GM19463 (cell line): ENCODE results near the gene PPARG.

Source experiments
- ATAC-seq: cut with Tn5 transposase; IDR thresholded peaks from one replicate; pipeline ENCODE4 v1.9.1; 2021; ENCODE audit warnings: mild to moderate bottlenecking, moderate library complexity; ENCODE audit not compliant: unreplicated experiment

Gene PPARG

DNA sequence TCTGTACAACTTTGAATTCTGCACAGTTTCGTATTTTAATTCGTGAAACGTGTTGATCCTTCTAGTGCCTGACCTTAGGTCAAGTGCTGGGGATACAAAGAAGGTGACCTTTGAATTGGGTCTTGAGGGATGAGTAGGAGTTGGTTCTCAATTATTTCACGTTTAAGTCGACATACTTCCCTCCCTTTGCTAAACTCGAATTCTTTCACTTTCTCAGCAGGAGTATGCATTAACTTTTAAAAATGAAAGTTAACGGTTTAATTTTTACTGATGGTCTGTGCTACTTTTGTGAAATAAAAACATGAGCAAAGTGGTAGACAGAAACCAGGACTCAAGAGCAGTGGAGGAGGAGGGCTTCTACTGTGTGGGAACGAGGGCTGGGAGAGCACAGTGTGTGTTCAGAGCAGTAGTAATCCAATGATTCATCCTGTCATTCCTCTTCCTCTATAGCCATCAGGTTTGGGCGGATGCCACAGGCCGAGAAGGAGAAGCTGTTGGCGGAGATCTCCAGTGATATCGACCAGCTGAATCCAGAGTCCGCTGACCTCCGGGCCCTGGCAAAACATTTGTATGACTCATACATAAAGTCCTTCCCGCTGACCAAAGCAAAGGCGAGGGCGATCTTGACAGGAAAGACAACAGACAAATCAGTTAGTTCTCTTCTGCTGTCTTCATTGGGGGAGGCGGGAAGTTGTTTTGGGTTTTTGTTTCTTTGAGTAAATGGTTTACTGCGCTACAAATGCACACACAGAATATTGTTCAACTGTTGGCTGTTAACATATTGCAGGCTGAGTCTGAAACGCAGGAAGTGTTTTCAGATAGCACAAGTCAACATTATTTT, 116.8 kb downstream of the PPARG start:
- no peak for ATAC-seq

DNA sequence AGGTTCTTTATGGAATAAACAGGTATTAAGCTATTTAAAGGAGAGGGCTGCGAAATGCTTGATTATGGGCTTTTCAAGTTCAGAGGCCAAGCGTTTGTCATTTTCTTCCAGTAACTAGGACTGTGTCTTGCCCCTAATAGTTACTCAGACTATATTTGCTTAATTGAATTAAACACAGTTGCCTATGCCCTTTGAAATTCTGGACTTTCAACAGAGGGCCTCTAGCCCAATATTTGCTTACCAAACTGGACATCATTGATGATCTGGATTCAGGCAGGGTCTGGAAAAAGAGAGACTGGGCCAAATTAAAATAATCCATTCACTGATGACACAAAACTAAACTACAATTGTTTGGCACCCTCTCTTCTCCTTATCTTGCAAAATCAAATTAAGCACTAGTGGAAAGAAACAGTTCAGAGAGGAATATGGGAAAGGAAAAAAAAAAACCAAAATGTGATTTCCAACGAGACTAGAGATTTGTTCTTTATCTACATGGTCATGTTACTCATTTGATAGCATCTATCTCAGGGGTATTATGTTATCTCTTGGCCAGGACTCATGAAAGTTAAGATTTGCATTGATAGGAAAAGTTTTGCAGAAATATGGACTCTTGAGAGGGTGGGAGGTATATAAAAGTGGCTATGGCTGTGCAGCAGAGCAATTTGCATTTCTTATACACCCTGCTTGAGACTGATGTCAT, 120.3 kb downstream of the PPARG start:
- no peak for ATAC-seq

DNA sequence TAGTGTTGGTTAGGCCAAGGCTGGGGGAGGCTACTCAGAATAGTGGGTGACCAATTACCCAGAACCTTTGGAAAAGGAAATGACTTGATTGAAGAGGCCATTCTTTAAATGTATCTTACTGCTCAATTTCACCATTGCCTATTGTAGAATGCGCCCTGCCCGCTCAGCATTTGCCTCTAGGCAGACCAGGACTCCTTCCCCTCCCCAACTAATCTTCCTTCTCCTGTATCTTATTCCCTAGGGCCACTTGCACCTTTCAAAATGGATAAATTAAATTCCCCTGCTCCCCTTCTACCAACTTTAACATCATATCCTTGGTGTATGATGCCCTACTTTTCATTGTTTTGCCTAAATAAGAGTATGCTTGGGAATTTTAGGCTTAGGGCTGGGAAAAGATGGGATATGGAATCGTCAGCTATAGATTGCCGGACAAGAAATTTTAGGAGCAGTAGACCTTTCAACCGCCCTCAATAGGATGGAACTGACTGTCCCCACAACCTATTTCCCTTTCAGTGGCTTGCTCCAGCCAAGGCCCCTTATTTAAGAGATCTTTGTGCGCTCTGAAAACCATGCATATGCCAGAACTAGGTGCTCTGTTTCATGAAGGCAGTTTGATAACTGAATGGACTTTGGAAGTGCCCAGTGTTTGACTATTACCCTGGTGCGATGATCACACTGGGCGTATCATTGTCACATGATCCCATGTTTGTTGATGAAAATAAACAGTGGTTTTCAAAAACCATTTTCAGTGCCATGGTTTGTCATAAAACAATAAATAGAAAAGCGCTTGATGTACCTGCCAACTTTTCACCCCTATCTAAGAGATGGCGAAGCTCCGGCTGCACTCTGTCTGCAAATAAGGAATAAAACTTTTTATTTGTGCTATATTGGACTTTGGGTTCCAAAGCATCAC, 121.1 kb downstream of the PPARG start:
- ATAC-seq: no peak

DNA sequence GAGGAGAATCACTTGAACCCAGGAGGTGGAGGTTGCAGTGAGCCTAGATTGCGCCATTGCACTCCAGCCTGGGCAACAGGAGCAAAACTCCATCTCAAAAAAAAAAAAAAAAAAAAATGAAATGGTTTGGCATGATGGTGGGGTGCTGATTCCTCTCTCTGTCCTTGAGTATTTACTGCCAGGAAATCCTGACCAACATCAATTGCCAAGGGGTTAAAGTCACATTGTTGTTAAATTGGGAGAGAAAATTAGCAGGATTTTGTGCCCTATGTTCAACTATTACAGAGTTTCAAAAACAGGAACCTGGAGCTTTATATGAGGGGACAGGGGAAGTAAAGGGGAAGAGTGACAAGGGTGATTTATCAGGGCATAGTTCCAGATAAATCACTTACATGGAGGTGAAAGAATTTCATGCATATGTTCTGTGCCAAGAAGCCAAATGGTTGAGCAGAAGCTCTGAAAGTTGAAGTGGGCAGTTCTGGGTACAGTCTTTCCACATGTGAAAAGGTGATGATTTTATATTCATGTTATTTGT, 124.9 kb downstream of the PPARG start:
- no peak for ATAC-seq

DNA sequence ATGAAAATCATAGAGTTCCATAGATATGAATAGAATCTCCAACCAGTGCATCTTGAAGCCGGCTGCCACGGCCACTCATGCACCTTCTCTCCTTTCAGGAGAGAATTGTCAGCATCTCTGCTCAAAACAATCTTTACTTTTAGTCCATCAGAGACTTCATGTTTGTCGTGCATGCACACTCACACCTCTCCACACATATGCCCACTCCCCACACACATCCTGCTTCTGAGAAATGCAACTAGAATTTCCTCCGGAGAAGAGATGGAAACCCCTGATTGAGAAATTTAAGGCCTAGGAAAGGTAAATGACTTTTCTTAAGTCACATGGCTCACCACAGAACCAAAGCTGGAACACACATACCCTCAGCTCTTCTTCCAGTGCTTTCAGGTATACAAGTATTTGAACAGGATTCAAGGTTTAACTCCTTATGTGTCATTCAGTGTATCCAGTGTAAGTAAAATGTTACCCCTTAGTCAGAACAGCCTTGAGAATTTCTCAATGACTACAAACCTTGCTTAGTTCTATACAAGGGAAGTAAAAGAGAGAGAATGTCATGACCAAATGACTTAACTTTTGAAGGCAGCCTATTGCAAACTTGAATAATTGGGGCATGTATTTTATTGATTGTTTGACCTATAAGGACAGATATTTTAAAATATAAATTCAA, 126.3 kb downstream of the PPARG start:
- ATAC-seq: no peak

DNA sequence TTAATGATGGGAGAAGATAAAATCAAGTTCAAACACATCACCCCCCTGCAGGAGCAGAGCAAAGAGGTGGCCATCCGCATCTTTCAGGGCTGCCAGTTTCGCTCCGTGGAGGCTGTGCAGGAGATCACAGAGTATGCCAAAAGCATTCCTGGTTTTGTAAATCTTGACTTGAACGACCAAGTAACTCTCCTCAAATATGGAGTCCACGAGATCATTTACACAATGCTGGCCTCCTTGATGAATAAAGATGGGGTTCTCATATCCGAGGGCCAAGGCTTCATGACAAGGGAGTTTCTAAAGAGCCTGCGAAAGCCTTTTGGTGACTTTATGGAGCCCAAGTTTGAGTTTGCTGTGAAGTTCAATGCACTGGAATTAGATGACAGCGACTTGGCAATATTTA, 127.9 kb downstream of the PPARG start:
- ATAC-seq: no peak

DNA sequence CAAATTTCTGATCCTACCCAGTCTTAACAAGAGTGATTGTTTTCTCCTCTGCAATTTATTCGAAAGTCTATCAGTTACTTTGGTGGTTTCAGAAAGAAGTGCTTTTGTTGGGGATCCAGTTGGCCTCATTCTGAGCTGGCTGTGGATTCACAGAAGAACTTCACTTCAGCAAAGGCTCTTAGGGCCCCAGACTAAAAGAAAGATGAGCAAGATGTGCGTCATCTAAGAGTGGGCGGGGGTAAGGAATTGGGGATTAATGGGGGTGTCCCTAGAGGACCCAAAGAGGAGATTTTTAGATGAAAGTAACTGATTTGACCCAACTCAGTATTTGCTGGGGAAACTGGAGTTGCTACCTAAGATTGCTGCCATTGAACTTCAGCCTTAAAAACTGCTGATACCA, 131.5 kb downstream of the PPARG start:
- ATAC-seq: no peak

DNA sequence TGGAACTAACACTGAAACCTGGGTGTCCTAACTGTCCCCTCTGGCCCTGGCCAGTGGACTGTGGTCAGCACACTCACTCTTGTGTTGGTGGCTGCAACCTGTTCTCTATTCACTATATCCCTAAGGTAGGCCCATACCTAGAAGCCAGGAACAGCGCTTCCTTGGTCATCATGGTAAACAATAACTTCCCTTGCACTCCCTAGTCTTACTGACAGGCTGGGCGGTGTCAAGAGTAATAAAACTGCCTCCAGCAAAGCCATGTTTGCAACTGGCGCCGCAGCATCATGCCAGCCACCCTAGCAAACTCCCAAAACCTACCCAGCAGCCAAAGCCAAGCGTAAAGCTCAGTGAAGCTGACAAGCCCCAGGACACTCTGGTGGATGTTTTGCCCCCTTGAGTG, 132.3 kb downstream of the PPARG start:
- ATAC-seq: no peak

DNA sequence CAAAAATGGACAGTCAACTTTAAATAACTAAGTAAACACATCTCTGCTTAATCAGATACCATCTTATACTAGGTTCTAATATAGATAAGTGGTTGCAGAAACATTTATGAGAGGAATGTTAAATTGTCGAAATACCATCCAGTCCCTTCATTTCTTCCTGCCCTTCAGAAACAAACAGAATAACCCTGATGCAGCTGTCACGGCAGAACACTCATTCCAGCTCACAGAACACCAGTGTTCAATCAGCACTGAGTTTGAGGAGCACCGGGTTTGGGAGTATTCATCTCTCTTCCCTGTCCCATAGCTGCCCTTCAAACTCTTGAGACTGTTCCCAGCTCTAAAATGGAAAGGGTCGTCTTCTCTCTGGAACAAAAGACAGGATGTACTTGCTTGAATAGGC, 134.3 kb downstream of the PPARG start:
- ATAC-seq: no peak

DNA sequence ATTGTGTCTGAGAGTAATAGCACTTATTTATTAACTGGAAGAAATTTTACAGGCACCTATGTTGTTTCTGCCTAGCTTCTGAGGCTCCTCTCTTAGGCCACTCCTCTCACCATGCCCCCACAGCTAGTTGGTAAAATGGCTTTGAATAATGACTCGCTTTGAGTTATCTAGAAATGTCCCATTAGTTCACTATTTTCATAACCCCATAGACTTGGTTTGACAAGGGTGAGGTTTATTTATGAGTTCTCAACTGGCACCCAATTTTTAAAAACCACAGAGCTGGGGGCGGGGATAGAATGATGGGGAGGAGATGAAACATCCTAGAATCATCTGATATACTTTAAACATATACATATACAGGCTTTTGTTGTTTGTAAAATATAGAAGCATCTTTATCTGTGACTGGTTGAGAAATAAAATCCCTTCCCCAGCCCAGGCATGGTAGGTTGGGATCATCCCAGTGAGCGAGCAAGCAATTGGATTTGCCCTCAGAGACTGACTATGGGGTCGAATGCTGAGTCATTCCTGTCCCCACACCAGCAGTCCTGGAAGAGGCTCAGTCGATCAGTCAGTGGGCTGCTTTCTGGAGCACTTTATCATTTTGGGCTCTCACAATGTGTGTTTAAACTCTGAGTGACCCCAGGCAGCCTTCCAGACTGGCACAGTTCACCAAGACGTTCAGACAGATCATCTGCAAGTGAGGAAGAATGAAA, 135.2 kb downstream of the PPARG start:
- peak; percentile 79 for ATAC-seq

DNA sequence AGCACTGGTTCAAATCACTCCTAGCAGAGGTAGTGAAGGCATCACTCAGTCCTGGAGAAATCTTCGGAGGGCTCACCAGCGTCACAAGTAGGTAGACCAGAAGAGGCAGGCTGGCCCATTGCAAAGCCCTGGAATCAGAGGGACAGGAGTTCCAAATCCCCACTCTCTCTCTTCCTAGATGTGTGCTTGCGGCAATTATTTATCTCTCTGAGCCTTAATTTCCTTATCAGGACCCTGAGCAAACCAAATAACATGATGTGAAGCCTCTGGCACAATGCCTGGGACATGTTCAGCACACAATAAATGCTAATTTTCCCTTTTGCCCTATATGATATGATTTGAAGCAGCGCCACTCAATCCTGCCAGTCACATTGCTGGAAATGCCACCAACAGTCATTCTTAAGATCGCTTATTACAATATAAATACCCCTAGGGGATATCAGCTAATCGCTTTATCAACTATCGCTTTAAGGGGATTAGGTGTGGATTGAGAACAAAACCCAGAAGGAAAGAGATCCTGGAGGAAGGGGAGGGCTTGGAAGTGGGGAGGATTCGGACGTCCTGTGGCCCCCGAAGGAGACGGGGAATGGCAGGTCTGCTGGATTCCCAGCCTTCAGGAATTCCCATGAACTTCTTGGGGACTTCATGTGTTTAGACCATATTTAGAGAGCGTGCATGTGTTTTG, 135.9 kb downstream of the PPARG start:
- ATAC-seq: no peak

DNA sequence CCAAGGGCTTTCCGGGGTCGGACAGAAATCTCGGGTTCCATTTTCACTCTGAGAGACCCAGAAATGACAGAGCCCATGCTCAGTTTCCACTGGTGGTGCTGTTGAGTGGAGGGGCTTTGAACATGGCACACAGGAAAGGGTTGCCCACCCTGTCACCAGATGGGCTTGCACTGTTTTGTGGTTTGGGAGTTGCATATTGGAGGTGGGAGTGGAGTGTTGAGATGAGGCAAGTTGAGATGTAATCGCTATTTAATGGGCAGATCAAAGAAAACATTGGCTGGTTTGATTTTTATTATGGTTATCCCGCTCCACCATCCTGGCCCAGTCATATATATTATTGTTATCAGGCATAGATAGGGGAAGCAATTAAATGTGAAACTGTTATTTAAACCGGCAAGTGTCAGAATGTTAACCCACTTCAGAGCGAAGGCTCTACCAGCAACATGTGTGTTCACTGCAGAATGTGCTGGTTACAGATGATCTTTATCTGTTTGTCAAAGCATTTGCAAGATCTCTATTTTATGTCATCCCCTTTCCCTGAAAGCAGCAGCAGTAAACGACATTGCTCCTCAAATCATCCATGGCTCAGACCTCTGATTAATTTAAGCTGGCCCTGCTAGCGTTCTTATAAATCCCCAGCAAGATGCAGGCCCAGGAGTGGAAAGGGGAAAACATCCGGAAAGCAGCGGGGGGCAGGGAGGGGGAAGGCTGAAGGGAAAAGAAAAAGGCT, 137.1 kb downstream of the PPARG start:
- ATAC-seq: no peak

DNA sequence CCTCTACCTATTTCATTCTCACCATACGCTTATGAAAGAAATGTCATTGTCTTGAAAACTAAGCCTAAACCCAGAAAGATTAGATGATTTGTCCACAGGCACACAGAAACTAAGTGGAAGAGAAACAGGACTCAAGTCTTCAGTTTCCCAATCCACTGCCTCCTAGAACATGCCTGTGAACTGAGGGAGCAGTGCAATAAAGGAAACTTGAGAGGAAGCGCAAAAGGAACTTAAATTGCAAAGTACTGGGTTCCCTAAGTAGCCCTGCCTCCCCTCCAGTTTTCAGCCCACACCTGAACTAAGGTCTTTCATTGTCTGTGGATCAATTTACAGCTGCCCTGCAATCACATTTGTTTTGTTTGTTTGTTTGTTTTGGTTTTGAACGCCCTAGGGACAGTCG, 138.7 kb downstream of the PPARG start:
- ATAC-seq: no peak

DNA sequence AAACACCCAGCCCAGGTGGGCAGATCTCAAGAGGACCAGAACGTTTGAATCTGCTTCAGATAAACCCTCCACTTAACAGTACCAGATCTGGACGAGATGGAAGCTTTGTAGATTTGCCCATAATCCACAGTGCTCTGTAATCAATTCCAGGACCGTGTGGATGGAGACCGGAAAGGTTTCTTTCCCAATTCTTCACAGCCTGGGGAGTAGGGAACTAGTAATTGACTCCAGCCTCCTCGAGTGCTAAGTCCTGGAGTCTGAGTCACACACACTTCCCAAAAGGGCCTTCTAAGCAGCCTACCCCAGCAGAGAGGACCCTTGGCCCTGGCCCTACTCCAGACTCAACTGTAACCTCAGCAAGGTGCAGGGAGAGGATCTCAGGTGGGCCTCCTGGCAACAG, 139.3 kb downstream of the PPARG start:
- no peak for ATAC-seq

DNA sequence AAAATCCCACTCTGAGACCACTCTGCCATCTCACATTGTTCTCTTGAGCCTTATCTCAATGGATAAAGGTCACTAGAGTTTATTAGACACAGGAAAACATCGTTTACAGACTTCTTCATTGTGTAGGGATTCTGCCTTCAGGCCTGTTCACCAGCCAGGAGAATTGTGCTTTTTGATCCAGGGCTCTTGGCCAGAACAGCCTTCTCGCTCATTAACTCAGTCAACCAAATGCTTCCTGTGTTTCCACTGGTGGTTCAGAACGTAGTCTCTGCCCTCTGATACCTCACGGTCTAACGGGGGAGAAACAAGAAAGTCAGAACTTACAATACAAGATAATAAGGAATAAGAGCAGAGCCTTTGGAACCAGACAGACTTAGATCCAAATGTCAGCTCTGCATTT, 141.2 kb downstream of the PPARG start:
- ATAC-seq: no peak

DNA sequence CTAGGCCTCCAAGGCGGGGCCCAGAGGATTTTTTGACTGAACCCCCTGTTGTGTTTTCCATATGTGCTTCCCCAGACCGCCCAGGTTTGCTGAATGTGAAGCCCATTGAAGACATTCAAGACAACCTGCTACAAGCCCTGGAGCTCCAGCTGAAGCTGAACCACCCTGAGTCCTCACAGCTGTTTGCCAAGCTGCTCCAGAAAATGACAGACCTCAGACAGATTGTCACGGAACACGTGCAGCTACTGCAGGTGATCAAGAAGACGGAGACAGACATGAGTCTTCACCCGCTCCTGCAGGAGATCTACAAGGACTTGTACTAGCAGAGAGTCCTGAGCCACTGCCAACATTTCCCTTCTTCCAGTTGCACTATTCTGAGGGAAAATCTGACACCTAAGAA, 145.0 kb downstream of the PPARG start:
- no peak for ATAC-seq

DNA sequence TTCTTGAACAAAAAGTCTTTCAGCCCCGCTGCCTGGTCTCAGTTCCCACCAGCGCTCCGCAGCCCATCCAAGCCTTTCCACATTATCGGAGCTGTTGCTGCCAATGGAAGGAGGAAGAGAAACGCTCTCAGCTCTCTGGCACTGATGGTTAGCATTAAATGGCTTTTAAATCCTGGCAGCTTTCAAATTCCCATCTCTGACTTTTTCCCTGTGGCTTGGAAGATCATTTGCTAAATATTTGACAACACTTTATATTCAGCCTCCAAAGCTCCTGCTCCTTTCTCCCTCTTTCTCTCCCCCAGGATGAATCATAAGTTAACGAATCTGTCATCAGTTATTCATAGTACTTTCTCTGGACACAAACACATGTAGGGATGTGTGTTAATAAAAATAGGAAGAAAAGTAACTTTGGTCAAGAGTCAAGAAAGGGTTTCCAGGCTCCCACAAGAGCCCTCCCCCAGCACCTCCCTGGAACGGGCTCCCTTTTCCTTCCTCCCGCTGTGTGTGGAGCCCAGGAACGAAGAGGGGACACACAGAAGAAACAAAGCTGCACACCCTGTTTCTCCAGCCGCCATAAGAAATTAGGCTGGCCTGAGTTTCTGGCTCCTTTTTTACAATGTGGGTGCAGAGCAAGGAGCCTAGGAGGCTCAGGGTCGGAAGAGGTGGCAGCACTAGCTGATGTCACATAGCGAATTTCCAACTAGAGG, 147.8 kb downstream of the PPARG start:
- ATAC-seq: no peak

DNA sequence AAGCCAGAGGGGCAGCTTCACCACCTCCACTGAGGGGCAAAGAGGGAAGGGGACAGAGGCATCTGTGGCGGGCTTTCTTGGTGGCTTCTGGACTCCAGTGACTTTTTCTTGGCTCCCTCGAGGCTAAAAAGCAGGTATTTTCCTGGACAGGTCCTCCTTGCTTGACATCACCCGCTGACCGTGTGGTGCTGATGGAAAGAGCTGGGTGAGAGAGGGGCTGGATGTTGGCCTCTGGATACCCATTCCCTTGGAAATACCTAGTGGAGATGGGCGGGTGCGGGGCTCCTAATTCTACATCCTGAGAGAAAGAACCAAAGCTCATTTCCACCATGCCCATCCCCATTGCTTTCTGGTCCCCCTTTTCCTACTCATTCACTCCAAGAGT, 148.3 kb downstream of the PPARG start:
- ATAC-seq: no peak
